Nephron progenitor cell (in vitro differentiated cells): ENCODE results near the gene RAB39B.
A peak's percentile ranks its signal among the peaks of the same experiment; 100 is the strongest.

Source experiments
- DNase-seq: peaks from one replicate; pipeline ENCODE4 v3.0.0; 2021
- H3K27ac Mint-ChIP-seq: 2 replicates; pipeline ENCODE4 v1.8.0; 2021; ENCODE audit warnings: mild to moderate bottlenecking, moderate library complexity, mixed read lengths
- H3K27me3 Mint-ChIP-seq: 2 replicates; pipeline ENCODE4 v1.8.0; 2021; ENCODE audit warnings: mild to moderate bottlenecking, low read depth, mixed read lengths; ENCODE audit not compliant: poor library complexity
- H3K36me3 Mint-ChIP-seq: 2 replicates; pipeline ENCODE4 v1.8.0; 2021; ENCODE audit warnings: low read depth, mixed read lengths
- H3K4me1 Mint-ChIP-seq: 2 replicates; pipeline ENCODE4 v1.8.0; 2021; ENCODE audit warnings: mixed read lengths
- H3K4me3 Mint-ChIP-seq: 2 replicates; pipeline ENCODE4 v1.8.0; 2021; ENCODE audit warnings: mild to moderate bottlenecking, moderate library complexity, mixed read lengths
- H3K9me3 Mint-ChIP-seq: 2 replicates; pipeline ENCODE4 v1.8.0; 2021; ENCODE audit warnings: mild to moderate bottlenecking, moderate library complexity, mixed read lengths
- CTCF ChIP-seq: fragments of 200-600 bp; sonication (generic); IDR thresholded peaks from 2 replicates; pipeline ENCODE4 v1.5.0; 2021; ENCODE audit warnings: antibody characterized with exemption

The RAB39B gene

DNA sequence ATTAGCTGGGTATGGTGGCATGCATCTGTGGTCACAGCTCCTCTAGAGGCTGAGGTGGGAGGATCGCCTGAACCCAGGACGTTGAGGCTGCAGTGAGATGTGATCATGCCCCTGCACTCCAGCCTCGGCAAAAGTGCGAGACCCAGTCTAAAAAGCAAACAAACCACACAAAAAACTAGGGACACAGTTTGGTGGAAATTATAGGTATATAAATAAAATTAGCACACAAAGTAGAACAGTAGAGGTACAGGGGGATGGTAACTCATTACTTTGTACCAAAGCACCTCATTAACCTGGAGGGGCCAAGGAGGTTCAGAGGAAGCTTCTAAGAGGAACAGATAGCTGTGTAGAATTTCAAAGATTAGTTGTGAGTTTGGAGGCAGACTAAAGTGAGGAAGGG lies 42.9 kb downstream of the RAB39B start:
- DNase-seq = no peak
- no peak overlapping the region for H3K27ac Mint-ChIP-seq
- peaks cover 78% of the 10 kb centered on the region for H3K9me3 Mint-ChIP-seq
- TF ChIP-seq CTCF = no peak
- no peaks in the 10 kb centered on the region for H3K27me3 Mint-ChIP-seq
- peaks cover 19% of the 10 kb centered on the region for H3K4me1 Mint-ChIP-seq
- H3K36me3 Mint-ChIP-seq = peaks cover 76% of the 10 kb centered on the region
- H3K4me3 Mint-ChIP-seq = no peak overlapping the region

GRCh38 chrX:155218777-155219176 lies 45.5 kb downstream of the RAB39B start:
- Mint-ChIP-seq H3K36me3 (peaks cover 51% of the 10 kb centered on the region), H3K4me3 (peak overlapping the region; percentile 68), H3K27ac (no peak overlapping the region), H3K9me3 (peaks cover 60% of the 10 kb centered on the region), H3K4me1 (peaks cover 24% of the 10 kb centered on the region), H3K27me3 (no peaks in the 10 kb centered on the region)
- TF ChIP-seq CTCF = no peak
- DNase-seq = no peak

GRCh38 chrX:155216940-155217440 lies 47.3 kb downstream of the RAB39B start:
- H3K36me3 Mint-ChIP-seq = peaks cover 33% of the 10 kb centered on the region
- DNase-seq = peak; percentile 4

DNA sequence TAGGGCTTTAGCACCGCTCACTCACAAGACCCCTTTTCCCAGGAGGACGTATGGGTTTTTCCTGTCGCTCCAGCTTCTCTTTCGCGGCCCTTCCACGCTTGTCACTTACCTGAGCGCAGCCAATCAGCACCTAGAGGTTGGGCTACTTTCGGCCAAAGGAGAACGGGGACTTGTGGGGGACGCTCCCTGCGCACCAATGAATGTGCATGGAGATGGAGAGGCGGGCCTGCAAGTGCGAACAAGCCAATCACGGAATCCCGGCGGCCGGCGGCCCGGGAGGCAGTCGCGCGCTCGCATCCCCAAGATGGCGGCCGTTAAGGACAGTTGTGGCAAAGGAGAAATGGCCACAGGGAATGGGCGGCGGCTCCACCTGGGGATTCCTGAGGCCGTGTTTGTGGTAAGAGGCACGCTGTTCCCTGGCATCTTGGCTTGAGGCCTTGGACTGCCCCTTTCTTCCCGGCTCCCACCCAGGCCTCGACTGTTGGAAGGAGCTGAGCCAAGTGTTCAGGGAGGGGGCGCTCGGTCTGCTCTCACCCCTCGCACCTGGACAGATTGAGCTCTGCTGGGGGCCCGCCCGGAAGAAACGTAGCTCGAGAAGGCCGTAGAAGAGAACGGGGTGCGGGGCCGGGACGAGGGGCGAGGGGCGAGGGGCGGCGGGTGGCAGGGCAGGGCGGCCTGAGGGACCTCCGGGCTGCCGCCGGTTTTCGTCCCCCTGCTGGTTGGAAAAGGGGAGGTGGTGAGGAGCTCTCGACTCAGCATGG lies 47.9 kb downstream of the RAB39B start, which contains the start of gene VBP1:
TSS of gene VBP1 (plus strand) at position 282 of the 761 bp plus-strand sequence. CDS start at position 305, 23 bp downstream.
- Mint-ChIP-seq H3K36me3 (peaks cover 27% of the 10 kb centered on the region), H3K9me3 (peaks cover 45% of the 10 kb centered on the region), H3K4me1 (peaks cover 24% of the 10 kb centered on the region), H3K27ac (peak within 1 kb of the TSS; percentile 95), H3K27me3 (peaks cover 4% of the 10 kb centered on the region), H3K4me3 (peak within 1 kb of the TSS; percentile 98)
- DNase-seq = peak; percentile 82
- peak; percentile 34 for TF ChIP-seq CTCF

More at GRCh38 chrX:155216940-155217440, 47.3 kb downstream of the RAB39B start:
- H3K27ac Mint-ChIP-seq = peak overlapping the region; percentile 95
- H3K27me3 Mint-ChIP-seq = peaks cover 4% of the 10 kb centered on the region
- no peak for TF ChIP-seq CTCF
- H3K4me3 Mint-ChIP-seq = peak overlapping the region; percentile 98
- peaks cover 51% of the 10 kb centered on the region for H3K9me3 Mint-ChIP-seq
- H3K4me1 Mint-ChIP-seq = peaks cover 24% of the 10 kb centered on the region

- TF ChIP-seq CTCF = no peak
- Mint-ChIP-seq H3K36me3 (peaks cover 21% of the 10 kb centered on the region), H3K27ac (peak overlapping the region; percentile 79), H3K27me3 (peaks cover 4% of the 10 kb centered on the region), H3K4me1 (peaks cover 24% of the 10 kb centered on the region), H3K9me3 (peaks cover 43% of the 10 kb centered on the region), H3K4me3 (peak overlapping the region; percentile 98)
- DNase-seq = no peak
Measured at GRCh38 chrX:155215443-155216178, 48.7 kb downstream of the RAB39B start.
